K562 (cell line): Measurements from ENCODE around the gene DNAL4. TPM values are rescaled to one million over a fixed set of nuclear protein-coding genes. Genes with fewer than 3 reads are reported as not detected.
A peak's percentile ranks its signal among the peaks of the same experiment; 100 is the strongest.

ENCODE experiments used
- ATAC-seq: fragments of 200-7000 bp; cut with Tn5 transposase; 3 replicates; pipeline ENCODE4 v1.9.1; 2020; ENCODE audit warnings: moderate library complexity
- BruUV-seq: library from RNA; stranded (reverse); fragments of 400-500 nt; replicated peaks from 2 replicates; lab custom pipeline; 2021; lab: Mats Ljungman, UMichigan
- CTCF ChIA-PET: fragments of 300-600 bp; formaldehyde crosslinking; extraction: SDS; loops from one replicate; lab custom pipeline; 2021; ENCODE audit warnings: low intra/inter-chr PET ratio; lab: Yijun Ruan, JAX
- POLR2A ChIA-PET: fragments of 300-600, 350-650 bp; sonication (Branson Sonifier 250); formaldehyde crosslinking; extraction: SDS; loops from one replicate; lab custom pipeline; 2021; ENCODE audit warnings: antibody characterized with exemption, inconsistent platforms; lab: Yijun Ruan, JAX
- DNase-seq, 4 experiments: peaks; one replicate each; pipeline versions ENCODE4 v3.0.0 to v3.0.0-alpha.2; 2011 to 2018; ENCODE audit warnings: low spot score in 3 of 4, mixed read lengths in 3 of 4; ENCODE audit errors: extremely low read depth in 1 of 4
- FAIRE-seq: peaks from 2 replicates; lab custom pipeline; 2011; peaks lifted over from hg19 to GRCh38; lab: Jason Lieb, UNC
- H2AFZ ChIP-seq: 2 replicates; pipeline ENCODE4 v1.6.0; 2011; ENCODE audit warnings: low read depth, low read length, control low read depth, inconsistent platforms
- H3K27ac ChIP-seq: fragments of 200-600 bp; 3 replicates; pipeline ENCODE4 v1.8.0; 2011; ENCODE audit warnings: low read depth, mild to moderate bottlenecking, control low read depth, inconsistent platforms, low read length, moderate library complexity, mixed read lengths; ENCODE audit errors: extremely low read depth
- H3K27me3 ChIP-seq, 2 experiments: fragments of 300-600 bp in 1 of 2; 2 replicates in 1 of 2; 3 replicates in 1 of 2; pipeline versions ENCODE4 v1.6.0 to v1.8.0; 2011; ENCODE audit warnings: inconsistent platforms in 2 of 2, low read length in 2 of 2, mild to moderate bottlenecking in 1 of 2, mixed read lengths in 1 of 2, moderate library complexity in 1 of 2; ENCODE audit not compliant: control insufficient read depth in 2 of 2, insufficient read depth in 2 of 2
- H3K36me3 ChIP-seq: fragments of 300-600 bp; 3 replicates; pipeline ENCODE4 v1.8.0; 2011; ENCODE audit warnings: mild to moderate bottlenecking, low read length, inconsistent platforms; ENCODE audit not compliant: control insufficient read depth, insufficient read depth
- H3K4me1 ChIP-seq, 2 experiments: fragments of 200-600 bp in 1 of 2; replicated peaks in 1 of 2; 2 replicates in 1 of 2; 3 replicates in 1 of 2; pipeline versions ENCODE4 v1.5.1 to v1.8.0; 2011; ENCODE audit warnings: inconsistent platforms in 2 of 2, low read length in 2 of 2, mild to moderate bottlenecking in 1 of 2, mixed read lengths in 1 of 2, moderate library complexity in 1 of 2; ENCODE audit not compliant: control insufficient read depth in 2 of 2, insufficient read depth in 2 of 2
- H3K4me2 ChIP-seq: 2 replicates; pipeline ENCODE4 v1.6.1; 2011; ENCODE audit warnings: low read length, control low read depth, inconsistent platforms, mixed read lengths; ENCODE audit not compliant: insufficient read depth
- H3K4me3 ChIP-seq: fragments of 200-600 bp; sonication (generic), shearing (Covaris generic); 2 replicates; pipeline ENCODE4 v1.5.1; 2016; ENCODE audit warnings: control low read depth, inconsistent platforms
- H3K79me2 ChIP-seq: fragments of 200-600 bp; 3 replicates; pipeline ENCODE4 v1.8.0; 2011; ENCODE audit warnings: low read length, inconsistent platforms; ENCODE audit not compliant: control insufficient read depth, insufficient read depth
- H3K9ac ChIP-seq, 2 experiments: 2 replicates each; pipeline versions ENCODE4 v1.6.0 to v1.6.1; 2011; ENCODE audit warnings: low read depth in 2 of 2, low read length in 2 of 2, control low read depth in 1 of 2, inconsistent platforms in 1 of 2, mild to moderate bottlenecking in 1 of 2, mixed read lengths in 1 of 2; ENCODE audit not compliant: insufficient read depth in 1 of 2
- H3K9me1 ChIP-seq: one replicate; pipeline ENCODE4 v1.6.0; 2011; ENCODE audit warnings: inconsistent platforms, mild to moderate bottlenecking, low read length, moderate library complexity; ENCODE audit not compliant: control insufficient read depth, insufficient read depth
- H3K9me3 ChIP-seq: replicated peaks from 2 replicates; pipeline ENCODE4 v1.5.1; 2011; ENCODE audit warnings: low read depth, low read length, inconsistent platforms; ENCODE audit not compliant: control insufficient read depth, insufficient read depth
- H4K20me1 ChIP-seq: replicated peaks from 2 replicates; pipeline ENCODE4 v1.6.1; 2011; ENCODE audit warnings: low read length, inconsistent platforms, mixed read lengths; ENCODE audit not compliant: control insufficient read depth, insufficient read depth
- FOXO4 ChIP-seq: fragments of 450-650 bp; formaldehyde crosslinking; IDR thresholded peaks from 2 replicates; pipeline ENCODE4 v1.4.0; 2020; ENCODE audit warnings: mild to moderate bottlenecking, moderate library complexity
- FOXP1 ChIP-seq: sonication (generic); formaldehyde crosslinking; IDR thresholded peaks from 2 replicates; pipeline ENCODE4 v1.8.0; 2022; ENCODE audit warnings: mild to moderate bottlenecking, missing genetic modification reagents
- GATAD2B ChIP-seq: fragments of 450-650 bp; IDR thresholded peaks from 2 replicates; pipeline ENCODE4 v1.6.1; 2017; ENCODE audit warnings: mild to moderate bottlenecking, borderline replicate concordance
- MAZ ChIP-seq, 2 experiments: fragments of 450-650 bp in 1 of 2; sonication (generic) in 1 of 2; formaldehyde crosslinking; IDR thresholded peaks in 1 of 2; conservative IDR thresholded peaks in 1 of 2; 2 replicates each; pipeline versions ENCODE4 v1.4.0 to v1.5.0; 2020; ENCODE audit warnings: mild to moderate bottlenecking in 1 of 2, missing genetic modification reagents in 1 of 2
- MCM3 ChIP-seq: fragments of 450-650 bp; IDR thresholded peaks from 2 replicates; pipeline ENCODE4 v1.6.1; 2016
- NR1H2 ChIP-seq: sonication (generic); formaldehyde crosslinking; IDR thresholded peaks from 2 replicates; pipeline ENCODE4 v1.4.0; 2020; ENCODE audit warnings: mild to moderate bottlenecking, missing genetic modification reagents
- PPARD ChIP-seq: fragments of 250-450 bp; sonication (Bioruptor Pico); IDR thresholded peaks from 2 replicates; pipeline ENCODE4 v1.8.0; 2022; ENCODE audit warnings: inconsistent platforms, mild to moderate bottlenecking, moderate library complexity
- THAP7 ChIP-seq: fragments of 250-450 bp; sonication (Bioruptor Pico); IDR thresholded peaks from 2 replicates; pipeline ENCODE4 v1.5.0; 2021
- TRIM28 ChIP-seq: fragments of 450-650 bp; IDR thresholded peaks from 2 replicates; pipeline ENCODE4 v1.6.1; 2017
- ZBTB43 ChIP-seq: sonication (generic); formaldehyde crosslinking; IDR thresholded peaks from 2 replicates; pipeline ENCODE4 v1.8.0; 2023; ENCODE audit warnings: mild to moderate bottlenecking, missing genetic modification reagents
- ZNF263 ChIP-seq: sonication (generic); formaldehyde crosslinking; IDR thresholded peaks from 2 replicates; pipeline ENCODE4 v1.8.0; 2022; ENCODE audit warnings: mild to moderate bottlenecking, missing genetic modification reagents, borderline replicate concordance
- ZNF586 ChIP-seq: fragments of 450-650 bp; formaldehyde crosslinking; conservative IDR thresholded peaks from 2 replicates; pipeline ENCODE4 v1.4.0; 2020; ENCODE audit warnings: mild to moderate bottlenecking, moderate library complexity
- WGBS: fragments of 100-300 bp; shearing (Covaris generic); methylation state at CpG from one replicate; pipeline ENCODE4 v1.1.6; 2016; ENCODE audit warnings: low coverage, mixed read lengths; ENCODE audit not compliant: insufficient coverage; ENCODE audit errors: missing lambda C conversion rate; 5-methylcytosine and 5-hydroxymethylcytosine counted together
- in situ Hi-C: fragments of 300-500 bp; cut with MboI; formaldehyde crosslinking; loops from 4 replicates; pipeline ENCODE4 v1.15.0; 2018; ENCODE audit warnings: inconsistent platforms, mixed read lengths
- intact Hi-C: fragments of 100-400 bp; cut with micrococcal nuclease; formaldehyde crosslinking; loops from 2 replicates; pipeline ENCODE4 v1.14.2; 2022
- polyA plus RNA-seq, 8 experiments: library from polyadenylated mRNA; depleted of rRNA in 4 of 8; stranded (reverse) in 5 of 8; unstranded in 3 of 8; fragments of >200 nt; fragmentation: Nextera tagmentation in 2 of 8; fragmentation: Illumina TruSeq in 1 of 8; extraction: Ambion mirVana in 2 of 8; extraction: Trizol in 1 of 8; gene quantifications; 2 replicates each; pipeline versions ENCODE4 v1.2.1 to v1.2.3, GENCODE V29; 2011 to 2014; ENCODE audit warnings: inconsistent platforms in 1 of 8, missing spikeins in 1 of 8
- total RNA-seq, 7 experiments: library from RNA; depleted of rRNA in 6 of 7; stranded (reverse); fragments of >200 nt in 6 of 7; fragmentation: Illumina TruSeq in 2 of 7; extraction: Trizol in 2 of 7; gene quantifications; 2 replicates each; pipeline versions ENCODE4 v1.2.1 to v1.2.3, GENCODE V29; 2011 to 2021; ENCODE audit warnings: low replicate concordance in 1 of 7

DNAL4 gene
- total and polyA plus RNA-seq, 9 of the 15 experiments (the other 6 are each of a cell fraction or from before 2014, with no cell fraction given): 0.20 to 9.4 (median 5.2) TPM

GRCh38 chr22:38760477-38761201 is 33.3 kb downstream of the DNAL4 start:
- intact Hi-C loops: loop anchor here (10.0 kb wide), 1 partner anchor 244 kb away; no protein-coding TSS in a partner anchor
- Histone ChIP-seq H3K4me2 (no peak overlapping the region), H3K27ac (no peak overlapping the region), H3K36me3 (no peaks in the 10 kb centered on the region), H3K4me3 (no peak overlapping the region), H3K79me2 (peaks cover 4% of the 10 kb centered on the region; the same call in 1 of the 3 replicates), H3K4me1 (peaks cover 0 to 39% of the 10 kb centered on the region in 2 experiments; a peak in 3 of 5 replicates), H3K9ac (peak overlapping the region in 1 of 2 experiments; percentile 64; a peak in 1 of 4 replicates), H4K20me1 (no peaks in the 10 kb centered on the region), H3K9me3 (no peaks in the 10 kb centered on the region), H2AFZ (no peak overlapping the region), H3K9me1 (no peaks in the 10 kb centered on the region)
- in situ Hi-C loops: loop anchor here (10.0 kb wide), 1 partner anchor 244 kb away; no protein-coding TSS in a partner anchor
- ChIA-PET CTCF (no interaction called here), POLR2A (interaction anchor here (0.6 to 5.3 kb wide), 3 partner anchors 8 to 1271 kb away, joined by 3 to 25 read pairs (median 3); no protein-coding TSS in a partner anchor)
- BruUV-seq: no TSS peak
- no peak for FAIRE-seq
- WGBS: 47% methylated on average over 5 of the region's 12 CpGs
- no peak for ATAC-seq
- TF ChIP-seq MCM3: no peak
- TF ChIP-seq MAZ (CRISPR knock-in tag; conservative IDR thresholded peaks at IDR 0.05 in 1 of 2, IDR thresholded peaks at IDR 0.05 in 1 of 2): no peak
- TF ChIP-seq FOXO4 (CRISPR knock-in tag): no peak
- TF ChIP-seq PPARD (CRISPR knock-in tag): no peak
- no peak for TF ChIP-seq THAP7 (CRISPR knock-in tag)
- TF ChIP-seq ZBTB43 (CRISPR knock-in tag): no peak
- no peak for TF ChIP-seq TRIM28
- TF ChIP-seq ZNF263 (CRISPR knock-in tag): no peak
- no peak for TF ChIP-seq FOXP1 (CRISPR knock-in tag)
- TF ChIP-seq GATAD2B: no peak
- no peak for TF ChIP-seq ZNF586 (CRISPR knock-in tag)
- no peak for TF ChIP-seq NR1H2 (CRISPR knock-in tag)
- TF ChIP-seq, all 486 proteins: peak for 0
- H3K27me3 ChIP-seq: no peaks in the 10 kb centered on the region
- no peak for DNase-seq
